Spleen (tissue), 11 donors: Measurements from ENCODE around the gene EPHA3. TPM values are rescaled to one million over a fixed set of nuclear protein-coding genes. Genes with fewer than 3 reads are reported as not detected.

ENCODE experiments used
- DNase-seq: peaks from one replicate; pipeline ENCODE4 v3.0.0-alpha.2; 2020
- H3K27ac ChIP-seq, 8 donors: fragments of 200-600 bp; sonication (generic) in 7 of 8; 1 replicate in 4 of 8; 2 replicates in 4 of 8; pipeline versions ENCODE4 v1.5.0 to v1.8.0; 2016 to 2021; ENCODE audit warnings: inconsistent platforms in 4 of 8, mild to moderate bottlenecking in 4 of 8, moderate library complexity in 1 of 8
- H3K27me3 ChIP-seq, 7 donors: fragments of 200-600 bp; sonication (generic) in 6 of 7; replicated peaks in 1 of 7; 1 replicate in 4 of 7; 2 replicates in 3 of 7; pipeline versions ENCODE4 v1.5.0 to v1.8.0; 2016 to 2021; ENCODE audit warnings: inconsistent platforms in 3 of 7, mild to moderate bottlenecking in 1 of 7
- H3K36me3 ChIP-seq, 6 donors: fragments of 200-600 bp; sonication (generic) in 5 of 6; 1 replicate in 4 of 6; 2 replicates in 2 of 6; pipeline versions ENCODE4 v1.5.0 to v1.8.0; 2016 to 2021; ENCODE audit warnings: inconsistent platforms in 2 of 6
- H3K4me1 ChIP-seq, 6 donors: fragments of 200-600 bp; sonication (generic) in 5 of 6; 1 replicate in 3 of 6; 2 replicates in 3 of 6; pipeline versions ENCODE4 v1.5.0 to v1.8.0; 2016 to 2021; ENCODE audit warnings: inconsistent platforms in 3 of 6
- H3K4me3 ChIP-seq, 8 donors: fragments of 200-600 bp; sonication (generic) in 7 of 8; 1 replicate in 4 of 8; 2 replicates in 4 of 8; pipeline versions ENCODE4 v1.5.0 to v1.8.0; 2016 to 2021; ENCODE audit warnings: inconsistent platforms in 4 of 8, mild to moderate bottlenecking in 4 of 8, moderate library complexity in 2 of 8
- H3K9me3 ChIP-seq, 8 donors: fragments of 200-600 bp; sonication (generic) in 7 of 8; 1 replicate in 4 of 8; 2 replicates in 4 of 8; pipeline versions ENCODE4 v1.5.0 to v1.8.0; 2016 to 2021; ENCODE audit warnings: inconsistent platforms in 4 of 8
- CTCF ChIP-seq, 11 experiments: fragments of 200-600 bp in 7 of 11; fragments of 450-650 bp in 4 of 11; sonication (generic) in 4 of 11; IDR thresholded peaks in 8 of 11; conservative IDR thresholded peaks in 3 of 11; 1 replicate in 7 of 11; 2 replicates in 4 of 11; pipeline versions ENCODE4 v1.4.0 to v1.8.0; 2016 to 2021; ENCODE audit warnings: antibody characterized with exemption in 11 of 11, inconsistent platforms in 4 of 11, mild to moderate bottlenecking in 1 of 11
- POLR2A ChIP-seq, 3 donors: fragments of 450-650 bp; IDR thresholded peaks; one replicate each; pipeline ENCODE4 v1.5.1; 2017; ENCODE audit warnings: antibody characterized with exemption in 3 of 3, mild to moderate bottlenecking in 1 of 3
- POLR2AphosphoS5 ChIP-seq, 3 donors: sonication (generic); formaldehyde crosslinking; IDR thresholded peaks; one replicate each; pipeline ENCODE4 v1.5.1; 2017; ENCODE audit warnings: antibody characterized with exemption in 3 of 3
- WGBS, 5 donors: extraction: QIAGEN DNeasy Blood & Tissue Kit in 3 of 5; methylation state at CpG; one replicate each; pipeline versions ENCODE4 v1.1.5 to v1.1.7; 2013 to 2018; 5-methylcytosine and 5-hydroxymethylcytosine counted together
- intact Hi-C: fragments of 100-400 bp; cut with DNase I; formaldehyde crosslinking; loops from one replicate; pipeline ENCODE4 v1.15.0; 2023; ENCODE audit warnings: low total_unique reads
- polyA plus RNA-seq, 3 donors: library from polyadenylated mRNA; stranded (reverse); fragments of 200-250 nt; gene quantifications; one replicate each; pipeline ENCODE4 v1.2.1, GENCODE V29; 2013
- total RNA-seq, 7 donors: library from RNA; depleted of rRNA in 3 of 7; stranded (reverse); fragments of >200 nt in 3 of 7; fragmentation: NEBNext Ultra II Directional in 4 of 7; extraction: Animal tissue kit (Norgen Biotek cat#: 25700) in 4 of 7; gene quantifications; one replicate each; pipeline versions ENCODE4 v1.1.0 to v1.2.1, GENCODE V29; 2016 to 2021
- donor health status: healthy with polysubstance abuse.
- donor health status: DM: no; HTN: no; CAD: no; lungs with moderate emphysema.
- donor health status: DM: no; HTN: no; CAD: no.
- donor health status: Bipolar disorder and iron deficiency.
- donor health status: healthy.
- donor health status: DM: no; HTN: no; CAD: no.
- donor health status: DM: yes; HTN: yes; CAD: no.

The EPHA3 gene
- total and polyA plus RNA-seq, 10 donors: 0.07 to 1.2 (median 0.76) TPM

GRCh38 chr3:89221924-89222323 is 114.5 kb downstream of the EPHA3 start:
- DNase-seq: no peak
- H3K27me3 ChIP-seq: no peaks in the 10 kb centered on the region
- intact Hi-C loops: no loop called here
- 83 to 93% (median 89%) methylated on average over 1 of the region's 1 CpG for WGBS, 5 donors
- H3K4me3 ChIP-seq: no peak overlapping the region
- TF ChIP-seq POLR2AphosphoS5 (IDR thresholded peaks at IDR 0.05) (no peak), POLR2A (IDR thresholded peaks at IDR 0.05) (no peak), CTCF (IDR thresholded peaks at IDR 0.05 in 8 of 11, conservative IDR thresholded peaks at IDR 0.05 in 3 of 11) (no peak)
- no peak overlapping the region for H3K27ac ChIP-seq
- H3K4me1 ChIP-seq: no peaks in the 10 kb centered on the region
- H3K9me3 ChIP-seq: no peaks in the 10 kb centered on the region
- H3K36me3 ChIP-seq: no peaks in the 10 kb centered on the region

DNA sequence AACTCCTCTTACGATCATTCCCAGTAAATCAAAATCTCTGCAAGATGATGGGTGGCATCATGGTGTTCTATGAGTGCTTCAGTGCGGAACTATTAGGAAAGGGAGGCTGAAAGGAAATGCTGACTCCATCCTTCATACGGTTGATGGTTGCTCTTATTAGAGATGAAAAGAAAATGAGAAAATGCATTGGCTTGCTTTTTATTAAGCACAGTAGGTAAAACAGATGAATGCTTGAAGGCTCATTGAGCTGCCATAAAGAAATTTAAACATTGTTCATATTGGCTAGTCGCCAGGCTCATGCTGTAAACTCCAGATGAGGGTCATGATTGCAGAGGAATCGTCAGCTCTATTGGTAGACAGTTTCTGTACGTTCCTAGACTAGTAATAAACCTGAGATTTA is 115.8 kb downstream of the EPHA3 start:
- no peak for DNase-seq
- H3K36me3 ChIP-seq: no peaks in the 10 kb centered on the region
- TF ChIP-seq POLR2AphosphoS5 (IDR thresholded peaks at IDR 0.05) (no peak), CTCF (IDR thresholded peaks at IDR 0.05 in 8 of 11, conservative IDR thresholded peaks at IDR 0.05 in 3 of 11) (no peak)
- no peak overlapping the region for H3K27ac ChIP-seq
- 67 to 82% (median 77%) methylated on average over 6 of the region's 6 CpGs for WGBS, 5 donors
- no peaks in the 10 kb centered on the region for H3K4me1 ChIP-seq
- no peak overlapping the region for H3K4me3 ChIP-seq
- H3K27me3 ChIP-seq: no peaks in the 10 kb centered on the region
- no peaks in the 10 kb centered on the region for H3K9me3 ChIP-seq
- intact Hi-C loops: no loop called here

DNA sequence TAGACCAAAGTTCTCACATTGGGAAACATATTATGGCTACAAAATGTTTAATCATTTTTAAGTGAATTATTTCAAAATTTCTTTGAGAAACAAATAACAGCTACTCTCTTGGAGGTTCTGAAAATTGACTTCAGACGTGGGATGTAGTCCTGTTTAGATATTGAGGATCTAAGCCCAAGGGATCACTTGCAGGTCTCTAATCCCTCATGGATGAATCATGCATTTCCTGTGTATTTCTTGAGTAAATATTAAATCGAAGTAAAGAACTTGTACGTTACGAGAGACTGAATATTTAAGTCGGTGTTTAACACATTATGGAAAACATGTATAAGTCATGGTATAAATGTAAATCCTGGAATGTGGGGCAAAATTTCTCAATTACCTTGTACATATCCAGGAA is 119.8 kb downstream of the EPHA3 start:
- H3K9me3 ChIP-seq: no peaks in the 10 kb centered on the region
- no peaks in the 10 kb centered on the region for H3K36me3 ChIP-seq
- no peaks in the 10 kb centered on the region for H3K4me1 ChIP-seq
- H3K27ac ChIP-seq: no peak overlapping the region
- intact Hi-C loops: no loop called here
- no peak overlapping the region for H3K4me3 ChIP-seq
- TF ChIP-seq POLR2AphosphoS5 (IDR thresholded peaks at IDR 0.05) (no peak), POLR2A (IDR thresholded peaks at IDR 0.05) (no peak), CTCF (IDR thresholded peaks at IDR 0.05 in 8 of 11, conservative IDR thresholded peaks at IDR 0.05 in 3 of 11) (no peak)
- no peaks in the 10 kb centered on the region for H3K27me3 ChIP-seq
- no peak for DNase-seq
- WGBS, 5 donors: 80 to 86% (median 85%) methylated on average over 5 of the region's 5 CpGs

DNA sequence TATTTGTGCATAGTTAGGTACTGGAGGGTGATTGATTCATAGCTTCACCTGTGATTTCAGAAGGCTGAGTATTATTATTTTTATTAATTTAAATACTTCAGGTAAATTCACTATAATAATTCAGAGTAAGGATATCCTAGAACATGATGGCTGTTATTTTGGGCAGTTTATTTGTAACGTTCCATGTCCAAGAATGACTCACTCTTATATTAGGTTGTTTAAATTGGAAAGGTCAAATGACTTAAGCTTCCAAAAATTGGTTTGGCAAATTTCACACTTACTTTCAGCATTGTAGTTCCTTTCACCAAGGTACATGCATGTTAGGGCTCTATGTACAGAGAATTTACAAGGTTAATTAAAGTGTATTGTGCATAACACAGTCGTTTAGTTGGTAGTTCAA is 120.2 kb downstream of the EPHA3 start:
- no peak for TF ChIP-seq POLR2AphosphoS5 (IDR thresholded peaks at IDR 0.05)
- no peak for TF ChIP-seq POLR2A (IDR thresholded peaks at IDR 0.05)
- no peak for TF ChIP-seq CTCF (IDR thresholded peaks at IDR 0.05 in 8 of 11, conservative IDR thresholded peaks at IDR 0.05 in 3 of 11)
- Histone ChIP-seq H3K9me3 (no peaks in the 10 kb centered on the region), H3K36me3 (no peaks in the 10 kb centered on the region), H3K27me3 (no peaks in the 10 kb centered on the region), H3K27ac (no peak overlapping the region), H3K4me1 (no peaks in the 10 kb centered on the region), H3K4me3 (no peak overlapping the region)
- WGBS, 5 donors: 64 to 79% (median 74%) methylated on average over 2 of the region's 2 CpGs
- intact Hi-C loops: no loop called here
- no peak for DNase-seq
